ENCODE measurements around the gene C8G.

- no peak for TF ChIP-seq CTCF (IDR thresholded peaks at IDR 0.05)
- no peak for TF ChIP-seq POLR2A (IDR thresholded peaks at IDR 0.05)
Measured at GRCh38 chr9:136977223-136977622, 32.2 kb downstream of the C8G start, which contains the start of gene PTGDS.

All from transverse colon (tissue), 3 donors.